KMS-11 (cell line): ENCODE results near the gene OAF.
"Not testable (repeated sequence)": the region's sequence is repeated elsewhere in the genome, so short reads cannot be mapped to it uniquely, and the experiment has no call there.

Source experiments
- H2AFZ ChIP-seq: fragments of 200-600 bp; sonication (generic); 2 replicates; pipeline ENCODE4 v1.6.1; 2016; ENCODE audit warnings: antibody characterized with exemption, mixed run types, low read depth
- H3K27ac ChIP-seq: fragments of 200-600 bp; sonication (generic); 2 replicates; pipeline ENCODE4 v1.6.1; 2016; ENCODE audit warnings: mild to moderate bottlenecking, mixed run types
- H3K27me3 ChIP-seq: fragments of 200-600 bp; sonication (generic); 2 replicates; pipeline ENCODE4 v1.6.1; 2017; ENCODE audit warnings: mild to moderate bottlenecking, low read depth, mixed run types, moderate library complexity; ENCODE audit not compliant: insufficient read depth
- H3K36me3 ChIP-seq: fragments of 200-600 bp; sonication (generic); 2 replicates; pipeline ENCODE4 v1.6.1; 2017; ENCODE audit warnings: mild to moderate bottlenecking, mixed run types; ENCODE audit not compliant: insufficient read depth
- H3K4me1 ChIP-seq: fragments of 200-600 bp; sonication (generic); 2 replicates; pipeline ENCODE4 v1.6.1; 2016; ENCODE audit warnings: mild to moderate bottlenecking, low read depth, mixed run types; ENCODE audit not compliant: poor library complexity, severe bottlenecking
- H3K4me2 ChIP-seq: fragments of 200-600 bp; sonication (generic); 2 replicates; pipeline ENCODE4 v1.7.0; 2016; ENCODE audit warnings: mild to moderate bottlenecking, mixed run types
- H3K4me3 ChIP-seq: fragments of 200-600 bp; sonication (generic); IDR thresholded peaks from 2 replicates; pipeline ENCODE4 v1.6.1; 2017; ENCODE audit warnings: low read depth, low read length, mixed read lengths; ENCODE audit not compliant: insufficient read depth
- H3K79me2 ChIP-seq: fragments of 200-600 bp; sonication (generic); 2 replicates; pipeline ENCODE4 v1.6.1; 2016; ENCODE audit warnings: low read depth, mixed run types; ENCODE audit not compliant: insufficient read depth
- H3K9ac ChIP-seq: fragments of 200-600 bp; sonication (generic); 2 replicates; pipeline ENCODE4 v1.6.1; 2016; ENCODE audit warnings: mild to moderate bottlenecking, mixed run types
- H4K20me1 ChIP-seq: fragments of 200-600 bp; sonication (generic); 2 replicates; pipeline ENCODE4 v1.6.1; 2016; ENCODE audit warnings: mild to moderate bottlenecking, mixed run types; ENCODE audit not compliant: insufficient read depth
- TF ChIP-seq, protein P1 (sequence below): fragments of 200-600 bp; sonication (generic); conservative IDR thresholded peaks from 2 replicates; pipeline ENCODE4 v1.6.1; 2017; ENCODE audit warnings: low read depth, mild to moderate bottlenecking, antibody characterized with exemption, low read length, moderate library complexity, mixed read lengths

Gene OAF

DNA sequence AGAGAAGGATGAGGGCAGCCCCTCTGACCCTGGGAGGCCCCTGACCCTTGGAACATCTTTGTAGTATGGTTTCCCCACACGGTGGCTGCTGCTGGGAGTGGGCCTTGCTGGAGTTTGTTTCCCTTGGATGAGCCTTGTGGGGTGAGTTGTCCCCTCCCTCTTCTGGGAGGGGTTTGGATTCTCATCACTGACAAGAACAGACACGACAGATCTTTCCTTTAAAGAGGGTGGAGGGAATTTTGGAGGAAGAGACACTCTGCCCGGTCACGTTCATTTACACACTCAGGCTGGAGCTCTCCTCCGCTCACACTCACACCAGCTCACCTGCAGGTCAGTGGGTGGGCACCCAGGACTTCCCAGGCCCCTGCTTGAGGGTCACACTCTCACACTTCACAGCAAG lies 60.8 kb downstream of the OAF start:
- TF ChIP-seq, protein P1, sequence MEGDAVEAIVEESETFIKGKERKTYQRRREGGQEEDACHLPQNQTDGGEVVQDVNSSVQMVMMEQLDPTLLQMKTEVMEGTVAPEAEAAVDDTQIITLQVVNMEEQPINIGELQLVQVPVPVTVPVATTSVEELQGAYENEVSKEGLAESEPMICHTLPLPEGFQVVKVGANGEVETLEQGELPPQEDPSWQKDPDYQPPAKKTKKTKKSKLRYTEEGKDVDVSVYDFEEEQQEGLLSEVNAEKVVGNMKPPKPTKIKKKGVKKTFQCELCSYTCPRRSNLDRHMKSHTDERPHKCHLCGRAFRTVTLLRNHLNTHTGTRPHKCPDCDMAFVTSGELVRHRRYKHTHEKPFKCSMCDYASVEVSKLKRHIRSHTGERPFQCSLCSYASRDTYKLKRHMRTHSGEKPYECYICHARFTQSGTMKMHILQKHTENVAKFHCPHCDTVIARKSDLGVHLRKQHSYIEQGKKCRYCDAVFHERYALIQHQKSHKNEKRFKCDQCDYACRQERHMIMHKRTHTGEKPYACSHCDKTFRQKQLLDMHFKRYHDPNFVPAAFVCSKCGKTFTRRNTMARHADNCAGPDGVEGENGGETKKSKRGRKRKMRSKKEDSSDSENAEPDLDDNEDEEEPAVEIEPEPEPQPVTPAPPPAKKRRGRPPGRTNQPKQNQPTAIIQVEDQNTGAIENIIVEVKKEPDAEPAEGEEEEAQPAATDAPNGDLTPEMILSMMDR, result no peak
- H3K4me3 ChIP-seq, result no peak overlapping the region
- H3K79me2 ChIP-seq, result no peaks in the 10 kb centered on the region
- no peak overlapping the region for H3K4me2 ChIP-seq
- no peak overlapping the region for H3K27ac ChIP-seq
- H3K4me1 ChIP-seq, result no peaks in the 10 kb centered on the region
- no peaks in the 10 kb centered on the region for H4K20me1 ChIP-seq
- no peaks in the 10 kb centered on the region for H3K36me3 ChIP-seq
- no peak overlapping the region for H3K9ac ChIP-seq
- H2AFZ ChIP-seq, result no peak overlapping the region
- no peaks in the 10 kb centered on the region for H3K27me3 ChIP-seq

DNA sequence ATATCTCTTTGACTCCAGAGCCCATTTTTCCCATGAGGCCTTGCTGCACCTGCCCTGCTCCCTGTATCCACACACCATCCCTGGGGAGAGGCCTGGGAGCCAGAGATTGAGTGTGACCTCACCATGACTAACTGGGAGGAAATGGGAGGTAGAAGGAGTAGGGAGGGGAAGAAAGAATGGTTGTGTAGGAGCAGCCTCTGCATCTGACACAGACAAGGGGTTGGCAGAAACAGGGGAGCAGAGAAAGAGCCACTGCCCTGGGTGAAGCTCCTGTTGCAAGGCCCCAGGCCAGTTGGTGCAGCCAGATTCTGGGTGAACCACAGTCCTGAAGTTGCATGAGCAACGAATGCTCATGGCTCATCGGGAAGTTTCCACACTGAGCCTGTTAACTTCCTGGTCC lies 61.5 kb downstream of the OAF start:
- TF ChIP-seq, protein P1, result no peak
- Histone ChIP-seq H2AFZ (no peak overlapping the region), H3K4me2 (no peak overlapping the region)

DNA sequence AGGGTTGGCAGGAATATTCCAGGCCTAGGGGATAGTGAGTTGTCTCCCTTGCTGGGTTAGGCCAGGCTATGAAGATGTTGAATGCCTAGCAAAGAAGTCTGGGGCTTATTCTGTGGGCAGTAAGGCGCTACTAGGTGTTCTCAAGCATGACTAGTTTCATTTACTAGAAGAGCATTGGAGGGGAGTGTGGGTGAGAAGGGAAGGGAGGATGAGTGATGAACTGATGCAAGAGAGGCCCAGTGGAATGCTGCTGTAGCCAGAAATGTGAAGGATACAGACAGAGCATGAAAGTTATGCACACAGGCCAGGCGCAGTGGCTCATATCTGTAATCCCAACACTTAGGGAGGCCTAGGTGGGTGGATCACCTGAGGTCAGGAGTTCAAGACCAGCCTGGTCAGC lies 62.6 kb downstream of the OAF start:
- H3K9ac ChIP-seq, result no peak overlapping the region
- H3K79me2 ChIP-seq, result no peaks in the 10 kb centered on the region
- H3K36me3 ChIP-seq, result no peaks in the 10 kb centered on the region
- H3K4me2 ChIP-seq, result no peak overlapping the region
- no peaks in the 10 kb centered on the region for H3K27me3 ChIP-seq
- H3K4me3 ChIP-seq, result no peak overlapping the region
- H4K20me1 ChIP-seq, result no peaks in the 10 kb centered on the region
- no peaks in the 10 kb centered on the region for H3K4me1 ChIP-seq
- TF ChIP-seq, protein P1, result no peak
- no peak overlapping the region for H3K27ac ChIP-seq
- H2AFZ ChIP-seq, result no peak overlapping the region

More for the DNA sequence above, 61.5 kb downstream of the OAF start:
- no peaks in the 10 kb centered on the region for H4K20me1 ChIP-seq
- H3K9ac ChIP-seq, result no peak overlapping the region
- no peaks in the 10 kb centered on the region for H3K4me1 ChIP-seq
- no peaks in the 10 kb centered on the region for H3K27me3 ChIP-seq
- no peaks in the 10 kb centered on the region for H3K79me2 ChIP-seq
- H3K27ac ChIP-seq, result no peak overlapping the region
- H3K4me3 ChIP-seq, result no peak overlapping the region
- H3K36me3 ChIP-seq, result no peaks in the 10 kb centered on the region

DNA sequence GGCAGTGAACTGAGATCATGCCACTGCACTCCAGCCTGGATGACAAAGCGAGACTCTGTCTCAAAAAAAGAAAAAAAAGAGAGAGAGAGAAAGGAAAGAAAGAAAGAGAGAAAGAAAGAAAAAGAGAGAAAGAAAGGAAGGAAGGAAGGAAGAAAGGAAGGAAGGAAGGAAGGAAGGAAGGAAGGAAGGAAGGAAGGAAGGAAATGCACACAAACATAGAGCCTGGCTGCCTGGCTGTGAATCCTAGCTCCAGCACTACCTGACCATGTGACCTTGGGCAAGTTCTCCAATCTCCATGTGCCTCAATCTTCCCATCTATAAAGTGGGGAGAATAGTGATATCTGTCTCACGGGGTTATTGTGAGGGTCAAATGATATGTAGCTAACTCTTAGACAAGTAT lies 63.1 kb downstream of the OAF start:
- not testable (repeated sequence) for H3K27ac ChIP-seq, H3K36me3 ChIP-seq, H3K79me2 ChIP-seq, H3K4me3 ChIP-seq, H2AFZ ChIP-seq, H3K4me2 ChIP-seq, H3K27me3 ChIP-seq, H3K9ac ChIP-seq, H3K4me1 ChIP-seq, H4K20me1 ChIP-seq

DNA sequence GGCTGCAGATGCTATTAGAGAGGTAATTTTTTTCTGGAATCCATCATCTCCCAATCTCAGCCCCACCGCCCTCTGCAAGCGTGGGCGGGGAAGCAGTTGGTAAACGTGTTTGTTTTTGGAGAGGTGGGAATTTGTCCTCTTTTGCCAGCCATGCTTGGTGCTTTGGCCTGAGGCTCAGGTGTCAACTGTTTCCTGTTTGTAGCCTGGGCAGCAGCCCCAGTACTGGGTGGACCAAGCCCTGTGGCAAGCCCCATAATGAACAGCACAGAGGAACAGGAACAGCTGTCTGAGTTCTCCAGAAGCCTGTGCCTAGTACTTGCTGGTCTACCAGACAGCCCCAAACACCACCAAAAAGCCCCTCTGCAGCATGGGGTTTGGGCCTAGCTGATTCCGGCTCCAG lies 68.7 kb downstream of the OAF start:
- Histone ChIP-seq H3K4me1 (no peaks in the 10 kb centered on the region), H4K20me1 (no peaks in the 10 kb centered on the region)

More for the DNA sequence above, 68.7 kb downstream of the OAF start:
- TF ChIP-seq, protein P1, result no peak
- H3K9ac ChIP-seq, result no peak overlapping the region
- H3K79me2 ChIP-seq, result no peaks in the 10 kb centered on the region
- H3K27ac ChIP-seq, result no peak overlapping the region
- no peak overlapping the region for H2AFZ ChIP-seq
- H3K4me2 ChIP-seq, result no peak overlapping the region
- no peaks in the 10 kb centered on the region for H3K36me3 ChIP-seq
- H3K27me3 ChIP-seq, result no peaks in the 10 kb centered on the region
- H3K4me3 ChIP-seq, result no peak overlapping the region
